Activated CD4-positive, alpha-beta T cell treated with anti-CD3 and anti-CD28 coated beads, Interleukin-2, amount 50 U/mL, for 24 hours (primary cell): Measurements from ENCODE around the gene TMEM185B.

ENCODE experiments used
- DNase-seq, 2 donors: peaks; one replicate each; pipeline ENCODE4 v3.0.0-alpha.2; 2020; ENCODE audit warnings: low read depth in 1 of 2, low spot score in 1 of 2

Gene TMEM185B

GRCh38 chr2:120231974-120232635, 8.9 kb upstream of the TMEM185B start:
- DNase-seq = peak; percentile 44 to 79

GRCh38 chr2:120231564-120231973, 8.4 kb upstream of the TMEM185B start:
- peak in 1 of 2 donors; percentile 24 for DNase-seq

- DNase-seq = no peak
Observed at GRCh38 chr2:120230515-120231471, 7.6 kb upstream of the TMEM185B start.

GRCh38 chr2:120229341-120229740, 6.1 kb upstream of the TMEM185B start:
- no peak for DNase-seq

- DNase-seq = no peak
Observed at GRCh38 chr2:120228503-120228902, 5.3 kb upstream of the TMEM185B start.

- no peak for DNase-seq
Observed at GRCh38 chr2:120227111-120227991, 4.2 kb upstream of the TMEM185B start.

- no peak for DNase-seq
Observed at GRCh38 chr2:120226316-120226715, 3.1 kb upstream of the TMEM185B start.

- no peak for DNase-seq
Observed at GRCh38 chr2:120225549-120226065, 2.4 kb upstream of the TMEM185B start.

- no peak for DNase-seq
Observed at GRCh38 chr2:120224735-120225548, 1.7 kb upstream of the TMEM185B start.

- DNase-seq = no peak
Observed at GRCh38 chr2:120224256-120224655, 1.1 kb upstream of the TMEM185B start.

GRCh38 chr2:120222186-120223033, 790 bp downstream of the TMEM185B start:
- no peak for DNase-seq

GRCh38 chr2:120221616-120222015, 1.6 kb downstream of the TMEM185B start:
- DNase-seq = no peak

- DNase-seq = no peak
Observed at GRCh38 chr2:120220756-120221155, 2.4 kb downstream of the TMEM185B start.

GRCh38 chr2:120219766-120220165, 3.4 kb downstream of the TMEM185B start:
- no peak for DNase-seq

GRCh38 chr2:120219291-120219690, 3.9 kb downstream of the TMEM185B start:
- DNase-seq = no peak

GRCh38 chr2:120218181-120218580, 5.0 kb downstream of the TMEM185B start:
- no peak for DNase-seq

GRCh38 chr2:120210270-120210693, 12.9 kb downstream of the TMEM185B start:
- no peak for DNase-seq

GRCh38 chr2:120209427-120210269, 13.6 kb downstream of the TMEM185B start:
- no peak for DNase-seq
